Endothelial cell of umbilical vein (primary cell): ENCODE data around the gene ABLIM2. TPM values are rescaled to one million over a fixed set of nuclear protein-coding genes. Genes with fewer than 3 reads are reported as not detected.

Experiments used
- BruUV-seq: library from RNA; stranded (reverse); fragments of 400-500 nt; replicated peaks from 2 replicates; lab custom pipeline; 2021; lab: Mats Ljungman, UMichigan
- CTCF ChIA-PET: fragments of 300-600, 350-600 bp; sonication (Branson Sonifier 250); formaldehyde crosslinking; loops from one replicate; lab custom pipeline; 2021; ENCODE audit warnings: antibody characterized with exemption, inconsistent platforms; lab: Charles Lee
- POLR2A ChIA-PET: fragments of 300-600, 350-600 bp; sonication (Branson Sonifier 250); formaldehyde crosslinking; loops from one replicate; lab custom pipeline; 2021; ENCODE audit warnings: antibody characterized with exemption, inconsistent platforms; lab: Charles Lee
- DNase-seq: peaks from one replicate; pipeline ENCODE4 v3.0.0-alpha.2; 2011; ENCODE audit warnings: low read depth, low spot score
- FAIRE-seq: peaks from 2 replicates; lab custom pipeline; 2011; peaks lifted over from hg19 to GRCh38; lab: Jason Lieb, UNC
- H2AFZ ChIP-seq: 2 replicates; pipeline ENCODE4 v1.6.0; 2012; ENCODE audit warnings: low read depth, low read length, control low read depth, inconsistent platforms
- H3K27ac ChIP-seq: 2 replicates; pipeline ENCODE4 v1.5.1; 2011; ENCODE audit warnings: low read depth, mild to moderate bottlenecking, control low read depth, low read length, moderate library complexity; ENCODE audit not compliant: insufficient read depth
- H3K27me3 ChIP-seq, 2 experiments: 2 replicates each; pipeline versions ENCODE4 v1.6.0 to v1.6.1; 2011; ENCODE audit warnings: low read length in 2 of 2, mixed read lengths in 1 of 2; ENCODE audit not compliant: control insufficient read depth in 2 of 2, insufficient read depth in 2 of 2
- H3K36me3 ChIP-seq, 2 experiments: 2 replicates in 1 of 2; 3 replicates in 1 of 2; pipeline ENCODE4 v1.5.1; 2011; ENCODE audit warnings: low read length in 2 of 2, mild to moderate bottlenecking in 1 of 2, moderate library complexity in 1 of 2; ENCODE audit not compliant: control insufficient read depth in 2 of 2, insufficient read depth in 2 of 2; ENCODE audit errors: extremely low read depth in 1 of 2
- H3K4me1 ChIP-seq: 3 replicates; pipeline ENCODE4 v1.5.1; 2011; ENCODE audit warnings: mild to moderate bottlenecking, low read length; ENCODE audit not compliant: control insufficient read depth, insufficient read depth; ENCODE audit errors: extremely low read depth
- H3K4me2 ChIP-seq: 2 replicates; pipeline ENCODE4 v1.6.1; 2011; ENCODE audit warnings: low read length, control low read depth, mixed read lengths; ENCODE audit not compliant: insufficient read depth
- H3K4me3 ChIP-seq, 3 experiments: fragments of 200-600 bp in 1 of 3; sonication (generic), shearing (Covaris generic) in 1 of 3; replicated peaks in 1 of 3; 2 replicates each; pipeline ENCODE4 v1.5.1; 2011 to 2016; ENCODE audit warnings: control low read depth in 3 of 3, low read length in 3 of 3, mild to moderate bottlenecking in 2 of 3, inconsistent platforms in 1 of 3, low read depth in 1 of 3, moderate library complexity in 1 of 3; ENCODE audit not compliant: insufficient read depth in 1 of 3
- H3K79me2 ChIP-seq: 2 replicates; pipeline ENCODE4 v1.6.0; 2012; ENCODE audit warnings: low read length, inconsistent platforms; ENCODE audit not compliant: control insufficient read depth, insufficient read depth
- H3K9ac ChIP-seq: replicated peaks from 2 replicates; pipeline ENCODE3; 2011; ENCODE audit warnings: low read length, control low read depth; ENCODE audit not compliant: insufficient read depth; ENCODE audit errors: extremely low read depth
- H3K9me1 ChIP-seq: replicated peaks from 3 replicates; pipeline ENCODE4 v1.6.0; 2011; ENCODE audit warnings: mild to moderate bottlenecking, low read length; ENCODE audit not compliant: control insufficient read depth, insufficient read depth; ENCODE audit errors: extremely low read depth
- H3K9me3 ChIP-seq: replicated peaks from 2 replicates; pipeline ENCODE4 v1.5.1; 2012; ENCODE audit warnings: low read length, inconsistent platforms; ENCODE audit not compliant: control insufficient read depth, insufficient read depth
- H4K20me1 ChIP-seq: replicated peaks from 2 replicates; pipeline ENCODE3; 2011; ENCODE audit warnings: mild to moderate bottlenecking, low read length; ENCODE audit not compliant: control insufficient read depth, insufficient read depth; ENCODE audit errors: extremely low read depth
- EZH2 ChIP-seq: IDR thresholded peaks from 2 replicates; pipeline ENCODE4 v1.6.1; 2012; ENCODE audit warnings: borderline replicate concordance, low read depth, mild to moderate bottlenecking, moderate library complexity, low read length, inconsistent platforms; ENCODE audit not compliant: severe bottlenecking
- GATA2 ChIP-seq: IDR thresholded peaks from 2 replicates; pipeline ENCODE4 v1.7.0; 2011; ENCODE audit warnings: low read depth, mild to moderate bottlenecking, moderate library complexity, mixed read lengths, low read length; ENCODE audit not compliant: insufficient read length, insufficient read depth
- JUN ChIP-seq: IDR thresholded peaks from 2 replicates; pipeline ENCODE4 v1.6.1; 2011; ENCODE audit warnings: borderline replicate concordance, low read depth; ENCODE audit not compliant: insufficient read length, insufficient read depth
- MYC ChIP-seq: IDR thresholded peaks from one replicate; pipeline ENCODE4 v1.6.1; 2011; ENCODE audit warnings: mild to moderate bottlenecking, low read depth, low read length
- dilution Hi-C: fragments of 300-500 bp; cut with MboI; formaldehyde crosslinking; loops from one replicate; pipeline ENCODE4 v1.15.0; 2019; ENCODE audit warnings: low sequenced_read_pairs; ENCODE audit not compliant: extremely low pct_ligation_motif_present
- intact Hi-C: fragments of 100-400 bp; cut with micrococcal nuclease; formaldehyde crosslinking; loops from one replicate; pipeline ENCODE4 v1.10.0; 2022
- polyA plus RNA-seq, 4 experiments: library from polyadenylated mRNA; depleted of rRNA in 3 of 4; stranded (reverse) in 3 of 4; unstranded in 1 of 4; fragments of >200 nt; gene quantifications; 2 replicates each; pipeline versions ENCODE4 v1.2.1 to v1.2.3, GENCODE V29; 2011 to 2012; ENCODE audit warnings: missing spikeins in 1 of 4
- total RNA-seq: library from RNA; stranded (reverse); gene quantifications from 2 replicates; pipeline ENCODE4 v1.2.3, GENCODE V29; 2021
- TF ChIP-seq, protein P1 (sequence below), 2 donors: IDR thresholded peaks; 1 replicate in 1 of 2; 2 replicates in 1 of 2; pipeline ENCODE4 v1.5.1; 2011; ENCODE audit warnings: low read length in 2 of 2, mild to moderate bottlenecking in 2 of 2, moderate library complexity in 2 of 2, control low read depth in 1 of 2, inconsistent platforms in 1 of 2, low read depth in 1 of 2; ENCODE audit not compliant: insufficient read depth in 1 of 2; ENCODE audit errors: extremely low read depth in 1 of 2

ABLIM2 gene
- total and polyA plus RNA-seq, 2 donors (not counting 3 experiments of a cell fraction or from before 2014, with no cell fraction given): 0.28 to 0.66 TPM

DNA sequence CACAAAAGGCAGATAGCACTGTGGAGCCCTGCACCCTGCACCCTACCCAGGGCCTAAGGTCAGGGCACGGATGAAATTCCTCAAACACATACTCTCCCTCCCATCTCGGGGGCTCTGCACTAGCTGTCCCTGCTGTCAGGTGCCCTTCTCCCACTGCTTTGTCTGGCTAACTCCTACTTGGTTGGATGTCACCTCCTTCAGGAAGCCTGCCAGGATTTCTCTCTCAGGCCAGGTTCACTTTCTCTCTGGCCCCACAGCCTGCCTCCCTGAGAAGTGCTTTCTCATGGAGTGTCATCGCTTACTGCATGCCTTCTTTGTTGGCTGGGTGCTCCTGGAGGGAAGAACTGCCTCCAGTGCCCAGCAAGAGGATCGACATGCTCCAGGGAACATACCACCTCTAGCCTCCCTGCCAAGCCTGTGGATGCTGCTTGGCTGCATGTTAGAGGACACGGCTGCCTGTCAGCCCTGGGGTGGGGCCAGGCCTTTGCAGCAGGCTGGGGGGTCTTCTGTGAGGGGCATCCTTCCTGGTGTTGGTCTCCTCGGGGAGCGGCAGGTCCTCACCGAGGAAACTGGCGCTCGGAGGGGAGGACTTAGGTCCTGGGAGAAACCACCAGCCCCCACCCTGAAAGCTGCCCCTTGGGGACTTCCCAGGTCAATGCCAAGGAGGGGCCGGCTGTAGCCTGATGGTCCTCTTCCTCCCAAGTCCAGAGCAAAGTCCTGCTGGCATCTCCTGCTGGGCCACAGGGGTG, 15.0 kb downstream of the ABLIM2 start:
- intact Hi-C loops: no loop called here
- BruUV-seq: no TSS peak

DNA sequence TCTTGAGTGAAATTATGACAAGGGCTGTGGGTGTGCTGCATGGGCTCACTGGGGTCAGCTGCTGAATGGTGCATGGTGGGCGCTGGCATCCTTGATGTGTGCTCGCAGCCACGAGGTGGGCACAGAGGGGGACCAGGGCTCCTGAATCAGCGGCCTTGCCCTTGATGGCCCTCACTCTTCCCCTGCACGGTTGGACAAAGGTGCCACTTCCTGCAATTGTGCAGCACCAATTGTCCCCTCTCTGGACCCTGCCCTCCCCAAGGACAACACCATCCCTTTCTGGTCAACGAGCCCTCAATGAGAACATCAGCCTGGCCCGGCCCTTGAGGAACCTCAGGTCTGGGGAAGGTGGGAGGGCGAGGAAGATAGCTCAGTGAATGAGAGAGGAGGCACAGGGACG, 16.1 kb downstream of the ABLIM2 start:
- H3K27ac ChIP-seq: no peak overlapping the region
- TF ChIP-seq, protein P1, sequence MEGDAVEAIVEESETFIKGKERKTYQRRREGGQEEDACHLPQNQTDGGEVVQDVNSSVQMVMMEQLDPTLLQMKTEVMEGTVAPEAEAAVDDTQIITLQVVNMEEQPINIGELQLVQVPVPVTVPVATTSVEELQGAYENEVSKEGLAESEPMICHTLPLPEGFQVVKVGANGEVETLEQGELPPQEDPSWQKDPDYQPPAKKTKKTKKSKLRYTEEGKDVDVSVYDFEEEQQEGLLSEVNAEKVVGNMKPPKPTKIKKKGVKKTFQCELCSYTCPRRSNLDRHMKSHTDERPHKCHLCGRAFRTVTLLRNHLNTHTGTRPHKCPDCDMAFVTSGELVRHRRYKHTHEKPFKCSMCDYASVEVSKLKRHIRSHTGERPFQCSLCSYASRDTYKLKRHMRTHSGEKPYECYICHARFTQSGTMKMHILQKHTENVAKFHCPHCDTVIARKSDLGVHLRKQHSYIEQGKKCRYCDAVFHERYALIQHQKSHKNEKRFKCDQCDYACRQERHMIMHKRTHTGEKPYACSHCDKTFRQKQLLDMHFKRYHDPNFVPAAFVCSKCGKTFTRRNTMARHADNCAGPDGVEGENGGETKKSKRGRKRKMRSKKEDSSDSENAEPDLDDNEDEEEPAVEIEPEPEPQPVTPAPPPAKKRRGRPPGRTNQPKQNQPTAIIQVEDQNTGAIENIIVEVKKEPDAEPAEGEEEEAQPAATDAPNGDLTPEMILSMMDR (IDR thresholded peaks at IDR 0.05; ENCODE audit: extremely low read depth in 1 of 2, insufficient read depth in 1 of 2, low read depth in 1 of 2, low read length in 2 of 2): no peak
- TF ChIP-seq MYC (no peak), GATA2 (no peak)
- H3K36me3 ChIP-seq: no peaks in the 10 kb centered on the region
- DNase-seq (no peak), FAIRE-seq (no peak)
- no TSS peak for BruUV-seq
- no peak overlapping the region for H3K4me3 ChIP-seq
- no peak overlapping the region for H2AFZ ChIP-seq
- no peaks in the 10 kb centered on the region for H3K9me3 ChIP-seq
- H3K79me2 ChIP-seq: no peaks in the 10 kb centered on the region
- H3K4me1 ChIP-seq: no peaks in the 10 kb centered on the region
- H3K9ac ChIP-seq: no peak overlapping the region
- intact Hi-C loops (no loop called here), dilution Hi-C loops (no loop called here)
- H3K27me3 ChIP-seq: no peaks in the 10 kb centered on the region
- POLR2A ChIA-PET: no interaction called here
- no peaks in the 10 kb centered on the region for H3K9me1 ChIP-seq
- H3K4me2 ChIP-seq: no peak overlapping the region
- CTCF ChIA-PET: interaction anchor here (0.7 kb wide), 1 partner anchor 16 kb away, joined by 3 read pairs; the partner anchor contains the start of gene ABLIM2
- H4K20me1 ChIP-seq: no peaks in the 10 kb centered on the region

More for the DNA sequence above, 15.0 kb downstream of the ABLIM2 start:
- Histone ChIP-seq H3K9ac (no peak overlapping the region), H3K4me1 (no peaks in the 10 kb centered on the region), H3K9me1 (no peaks in the 10 kb centered on the region), H3K36me3 (no peaks in the 10 kb centered on the region), H3K4me2 (no peak overlapping the region), H3K27ac (no peak overlapping the region), H4K20me1 (no peaks in the 10 kb centered on the region), H3K4me3 (no peak overlapping the region), H3K27me3 (no peaks in the 10 kb centered on the region), H3K79me2 (no peaks in the 10 kb centered on the region), H2AFZ (no peak overlapping the region), H3K9me3 (no peaks in the 10 kb centered on the region)
- CTCF ChIA-PET: interaction anchor here (0.6 to 0.7 kb wide), 2 partner anchors 11 to 15 kb away, joined by 3 read pairs; partner anchors contain the start of gene ABLIM2
- TF ChIP-seq JUN (no peak), GATA2 (no peak), EZH2 (no peak)
- DNase-seq (no peak), FAIRE-seq (no peak)
- dilution Hi-C loops: no loop called here
- POLR2A ChIA-PET: no interaction called here
